HG03139 (cell line): Measurements from ENCODE around the gene CFAP69.

Source experiments
- ATAC-seq: cut with Tn5 transposase; IDR thresholded peaks from one replicate; pipeline ENCODE4 v1.9.1; 2021; ENCODE audit not compliant: unreplicated experiment

Gene CFAP69

GRCh38 chr7:90244909-90245851 is at the start of gene CFAP69:
CFAP69 (plus strand) TSS chr7:90245174; CDS start chr7:90245425, 251 bp downstream.
- peak; percentile 84 for ATAC-seq

GRCh38 chr7:90201500-90202195 is 43.3 kb upstream of the CFAP69 start:
- no peak for ATAC-seq

- no peak for ATAC-seq
These were observed 37.0 kb upstream of the CFAP69 start for GRCh38 chr7:90207956-90208355.

GRCh38 chr7:90209776-90210175 is 35.2 kb upstream of the CFAP69 start:
- ATAC-seq: no peak

- ATAC-seq: no peak
These were observed 34.5 kb upstream of the CFAP69 start for GRCh38 chr7:90210475-90210874.

GRCh38 chr7:90210981-90211380 is 34.0 kb upstream of the CFAP69 start:
- ATAC-seq: peak; percentile 22

- peak; percentile 95 for ATAC-seq
These were observed 33.4 kb upstream of the CFAP69 start, which contains the start of gene STEAP2 for GRCh38 chr7:90211391-90212148. STEAP2 (plus strand) TSS chr7:90211740; CDS start chr7:90225083, 13,343 bp downstream.

GRCh38 chr7:90212149-90212495 is 32.9 kb upstream of the CFAP69 start:
- peak; percentile 2 for ATAC-seq

GRCh38 chr7:90213521-90213920 is 31.5 kb upstream of the CFAP69 start:
- no peak for ATAC-seq

GRCh38 chr7:90216080-90216674 is 28.8 kb upstream of the CFAP69 start:
- no peak for ATAC-seq

GRCh38 chr7:90216771-90217170 is 28.2 kb upstream of the CFAP69 start:
- ATAC-seq: no peak

GRCh38 chr7:90222390-90222789 is 22.6 kb upstream of the CFAP69 start:
- no peak for ATAC-seq

GRCh38 chr7:90222811-90223725 is 21.9 kb upstream of the CFAP69 start:
- no peak for ATAC-seq

GRCh38 chr7:90224195-90224594 is 20.8 kb upstream of the CFAP69 start:
- no peak for ATAC-seq

- no peak for ATAC-seq
These were observed 19.8 kb upstream of the CFAP69 start for GRCh38 chr7:90225181-90225580.

- ATAC-seq: no peak
These were observed 19.4 kb upstream of the CFAP69 start for GRCh38 chr7:90225601-90226000.

GRCh38 chr7:90227259-90227658 is 17.7 kb upstream of the CFAP69 start:
- no peak for ATAC-seq

- ATAC-seq: no peak
These were observed 15.3 kb upstream of the CFAP69 start for GRCh38 chr7:90229682-90230081.

- no peak for ATAC-seq
These were observed 14.1 kb upstream of the CFAP69 start for GRCh38 chr7:90230834-90231233.

- ATAC-seq: no peak
These were observed 13.7 kb upstream of the CFAP69 start for GRCh38 chr7:90231304-90231703.
